ENCODE measurements around the gene RUNX2. TPM values are rescaled to one million over a fixed set of nuclear protein-coding genes. Genes with fewer than 3 reads are reported as not detected.

Gene RUNX2
- total RNA-seq, 1 experiment from 2014 or later: 3.8 TPM

- ATAC-seq (no peak), DNase-seq (no peak)
- TF ChIP-seq EZH2 (IDR thresholded peaks at IDR 0.05; ENCODE audit: low read length, unreplicated experiment) (no peak), EZH2phosphoT487 (IDR thresholded peaks at IDR 0.05; ENCODE audit: borderline replicate concordance, low read length) (no peak)
- TF ChIP-seq, protein P1, sequence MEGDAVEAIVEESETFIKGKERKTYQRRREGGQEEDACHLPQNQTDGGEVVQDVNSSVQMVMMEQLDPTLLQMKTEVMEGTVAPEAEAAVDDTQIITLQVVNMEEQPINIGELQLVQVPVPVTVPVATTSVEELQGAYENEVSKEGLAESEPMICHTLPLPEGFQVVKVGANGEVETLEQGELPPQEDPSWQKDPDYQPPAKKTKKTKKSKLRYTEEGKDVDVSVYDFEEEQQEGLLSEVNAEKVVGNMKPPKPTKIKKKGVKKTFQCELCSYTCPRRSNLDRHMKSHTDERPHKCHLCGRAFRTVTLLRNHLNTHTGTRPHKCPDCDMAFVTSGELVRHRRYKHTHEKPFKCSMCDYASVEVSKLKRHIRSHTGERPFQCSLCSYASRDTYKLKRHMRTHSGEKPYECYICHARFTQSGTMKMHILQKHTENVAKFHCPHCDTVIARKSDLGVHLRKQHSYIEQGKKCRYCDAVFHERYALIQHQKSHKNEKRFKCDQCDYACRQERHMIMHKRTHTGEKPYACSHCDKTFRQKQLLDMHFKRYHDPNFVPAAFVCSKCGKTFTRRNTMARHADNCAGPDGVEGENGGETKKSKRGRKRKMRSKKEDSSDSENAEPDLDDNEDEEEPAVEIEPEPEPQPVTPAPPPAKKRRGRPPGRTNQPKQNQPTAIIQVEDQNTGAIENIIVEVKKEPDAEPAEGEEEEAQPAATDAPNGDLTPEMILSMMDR (conservative IDR thresholded peaks at IDR 0.05; ENCODE audit: low read depth, low read length): no peak
- Histone ChIP-seq H3K9me3 (ENCODE audit: low read length) (no peaks in the 10 kb centered on the region), H3K9me2 (replicated peaks; ENCODE audit: low read length) (no peaks in the 10 kb centered on the region), H3K27ac (ENCODE audit: low read length) (no peak overlapping the region), H3K9ac (ENCODE audit: low read length) (no peak overlapping the region), H3K79me2 (ENCODE audit: low read length) (no peaks in the 10 kb centered on the region), H2AFZ (ENCODE audit: low read length) (no peak overlapping the region), H3K27me3 (ENCODE audit: low read length) (no peaks in the 10 kb centered on the region), H3K4me1 (ENCODE audit: insufficient read depth, low read length) (peaks cover 28% of the 10 kb centered on the region), H3K4me2 (ENCODE audit: low read length) (no peak overlapping the region), H3K36me3 (ENCODE audit: low read depth, low read length) (no peaks in the 10 kb centered on the region), H3K4me3 (ENCODE audit: low read length) (no peak overlapping the region), H3F3A (ENCODE audit: low read length, unreplicated experiment) (no peaks in the 10 kb centered on the region), H4K20me1 (ENCODE audit: low read length) (no peaks in the 10 kb centered on the region)
- BruUV-seq (replicated peaks): no TSS peak
- ChIA-PET CTCF (no interaction called here), POLR2A (ENCODE audit: unreplicated experiment) (no interaction called here)
- intact Hi-C loops (cut with micrococcal nuclease): no loop called here
These were observed 307.2 kb downstream of the RUNX2 start for GRCh38 chr6:45635284-45635867.

GRCh38 chr6:45637056-45637455 is 308.9 kb downstream of the RUNX2 start:
- Histone ChIP-seq H3K4me3 (ENCODE audit: low read length) (no peak overlapping the region), H3K9me3 (ENCODE audit: low read length) (no peaks in the 10 kb centered on the region), H3K4me1 (ENCODE audit: insufficient read depth, low read length) (peaks cover 21% of the 10 kb centered on the region), H2AFZ (ENCODE audit: low read length) (no peak overlapping the region), H3K79me2 (ENCODE audit: low read length) (no peaks in the 10 kb centered on the region), H3K4me2 (ENCODE audit: low read length) (no peak overlapping the region), H3K9ac (ENCODE audit: low read length) (no peak overlapping the region), H3K9me2 (replicated peaks; ENCODE audit: low read length) (no peaks in the 10 kb centered on the region), H4K20me1 (ENCODE audit: low read length) (no peaks in the 10 kb centered on the region), H3F3A (ENCODE audit: low read length, unreplicated experiment) (no peaks in the 10 kb centered on the region), H3K27ac (ENCODE audit: low read length) (no peak overlapping the region), H3K27me3 (ENCODE audit: low read length) (no peaks in the 10 kb centered on the region), H3K36me3 (ENCODE audit: low read depth, low read length) (no peaks in the 10 kb centered on the region)
- ATAC-seq: no peak
- CTCF ChIA-PET: no interaction called here
- TF ChIP-seq, protein P1 (conservative IDR thresholded peaks at IDR 0.05; ENCODE audit: low read depth, low read length): no peak
- TF ChIP-seq EZH2phosphoT487 (IDR thresholded peaks at IDR 0.05; ENCODE audit: borderline replicate concordance, low read length): no peak
- TF ChIP-seq EZH2 (IDR thresholded peaks at IDR 0.05; ENCODE audit: low read length, unreplicated experiment): no peak
- POLR2A ChIA-PET (ENCODE audit: unreplicated experiment): no interaction called here
- intact Hi-C loops (cut with micrococcal nuclease): no loop called here
- BruUV-seq (replicated peaks): no TSS peak
- no peak for DNase-seq

DNA sequence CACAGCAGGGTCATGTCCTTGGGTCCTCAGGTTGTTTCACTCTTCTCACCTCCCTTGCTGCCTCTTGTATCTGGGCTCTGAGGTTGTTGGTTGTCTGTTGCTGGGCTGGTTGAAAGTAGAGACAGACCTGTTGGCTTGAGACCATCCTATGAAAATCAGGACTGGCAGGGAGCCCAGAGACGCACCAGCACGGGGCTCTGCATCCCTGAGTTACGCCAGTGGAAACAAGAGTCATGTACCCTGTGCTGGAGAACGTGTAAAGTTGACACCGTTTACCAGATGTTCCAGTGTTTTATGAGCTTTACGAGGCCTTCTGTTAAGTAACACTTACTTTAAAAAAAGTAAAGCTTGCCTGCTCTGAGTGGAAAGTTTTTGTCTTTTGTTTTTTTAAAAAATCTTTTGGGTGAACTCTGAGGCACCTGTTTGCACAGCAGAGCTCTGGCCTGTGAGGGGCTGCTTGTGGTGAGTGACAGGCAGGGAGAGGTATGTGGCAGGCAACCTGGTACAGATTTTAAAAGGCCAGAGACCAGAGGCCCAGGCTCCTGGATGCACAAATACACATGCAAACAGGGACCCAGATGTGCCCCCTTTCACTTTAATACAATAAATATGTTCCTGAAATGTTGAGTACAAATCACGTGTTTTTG is 309.6 kb downstream of the RUNX2 start:
- Histone ChIP-seq H4K20me1 (ENCODE audit: low read length) (no peaks in the 10 kb centered on the region), H3K27me3 (ENCODE audit: low read length) (no peaks in the 10 kb centered on the region), H3K27ac (ENCODE audit: low read length) (no peak overlapping the region), H3K9ac (ENCODE audit: low read length) (no peak overlapping the region), H3K4me3 (ENCODE audit: low read length) (no peak overlapping the region), H3K79me2 (ENCODE audit: low read length) (no peaks in the 10 kb centered on the region), H2AFZ (ENCODE audit: low read length) (no peak overlapping the region), H3K9me2 (replicated peaks; ENCODE audit: low read length) (no peaks in the 10 kb centered on the region), H3K4me2 (ENCODE audit: low read length) (no peak overlapping the region), H3K9me3 (ENCODE audit: low read length) (no peaks in the 10 kb centered on the region), H3K4me1 (ENCODE audit: insufficient read depth, low read length) (peaks cover 21% of the 10 kb centered on the region), H3K36me3 (ENCODE audit: low read depth, low read length) (no peaks in the 10 kb centered on the region), H3F3A (ENCODE audit: low read length, unreplicated experiment) (no peaks in the 10 kb centered on the region)
- CTCF ChIA-PET: no interaction called here
- ATAC-seq: no peak
- TF ChIP-seq EZH2 (IDR thresholded peaks at IDR 0.05; ENCODE audit: low read length, unreplicated experiment): no peak
- TF ChIP-seq, protein P1 (conservative IDR thresholded peaks at IDR 0.05; ENCODE audit: low read depth, low read length): no peak
- TF ChIP-seq EZH2phosphoT487 (IDR thresholded peaks at IDR 0.05; ENCODE audit: borderline replicate concordance, low read length): no peak
- DNase-seq: peak; percentile 36
- BruUV-seq (replicated peaks): no TSS peak
- intact Hi-C loops (cut with micrococcal nuclease): no loop called here
- POLR2A ChIA-PET (ENCODE audit: unreplicated experiment): no interaction called here

Data from PC-3 (cell line).